Activated T-cell treated with anti-CD3 and anti-CD28 coated beads, Interleukin-2, amount 50 U/mL, for 24 hours (primary cell): ENCODE data around the gene TAF3.
"Not testable (repeated sequence)": the region's sequence is repeated elsewhere in the genome, so short reads cannot be mapped to it uniquely, and the experiment has no call there.

Source experiments
- DNase-seq: peaks from one replicate; pipeline ENCODE4 v3.0.0-alpha.2; 2020
- H3K27ac Mint-ChIP-seq: 2 replicates; pipeline ENCODE4 v1.8.0; 2020; ENCODE audit warnings: mild to moderate bottlenecking, mixed read lengths
- H3K27me3 Mint-ChIP-seq: 2 replicates; pipeline ENCODE4 v1.8.0; 2020; ENCODE audit warnings: mixed read lengths
- H3K36me3 Mint-ChIP-seq: 2 replicates; pipeline ENCODE4 v1.8.0; 2020; ENCODE audit warnings: low read depth, mixed read lengths
- H3K4me1 Mint-ChIP-seq: 2 replicates; pipeline ENCODE4 v1.8.0; 2020; ENCODE audit warnings: low read depth, mixed read lengths
- H3K4me3 Mint-ChIP-seq: 2 replicates; pipeline ENCODE4 v1.8.0; 2020; ENCODE audit warnings: mild to moderate bottlenecking, moderate library complexity, mixed read lengths
- H3K9me3 Mint-ChIP-seq: 2 replicates; pipeline ENCODE4 v1.8.0; 2020; ENCODE audit warnings: mixed read lengths

Gene TAF3

GRCh38 chr10:7818295-7819120 lies at the start of gene TAF3:
Gene TAF3, plus strand, starts transcription at chr10:7818505. Its CDS starts 205 bp downstream, at chr10:7818710.
- Mint-ChIP-seq H3K4me3 (peak within 1 kb of the TSS; percentile 91), H3K27me3 (no peaks in the 10 kb centered on the region), H3K4me1 (peaks cover 33% of the 10 kb centered on the region), H3K36me3 (peaks cover 36% of the 10 kb centered on the region), H3K27ac (peak within 1 kb of the TSS; percentile 92), H3K9me3 (no peaks in the 10 kb centered on the region)
- peak; percentile 96 for DNase-seq

- no peaks in the 10 kb centered on the region for H3K4me1 Mint-ChIP-seq
- no peaks in the 10 kb centered on the region for H3K9me3 Mint-ChIP-seq
- H3K27ac Mint-ChIP-seq, result no peak overlapping the region
- no peaks in the 10 kb centered on the region for H3K27me3 Mint-ChIP-seq
- DNase-seq, result no peak
- no peak overlapping the region for H3K4me3 Mint-ChIP-seq
- H3K36me3 Mint-ChIP-seq, result peaks cover 92% of the 10 kb centered on the region
These were observed 44.2 kb upstream of the TAF3 start for GRCh38 chr10:7773845-7774801.

- Mint-ChIP-seq H3K4me1 (peaks cover 8% of the 10 kb centered on the region), H3K4me3 (no peak overlapping the region), H3K36me3 (peaks cover 88% of the 10 kb centered on the region), H3K27ac (no peak overlapping the region), H3K27me3 (no peaks in the 10 kb centered on the region), H3K9me3 (no peaks in the 10 kb centered on the region)
- no peak for DNase-seq
These were observed 41.5 kb upstream of the TAF3 start for GRCh38 chr10:7776777-7777176.

GRCh38 chr10:7782194-7782593 lies 36.1 kb upstream of the TAF3 start:
- H3K27ac Mint-ChIP-seq, DNase-seq, H3K4me3 Mint-ChIP-seq, H3K9me3 Mint-ChIP-seq, H3K27me3 Mint-ChIP-seq: not testable (repeated sequence)
- Mint-ChIP-seq H3K4me1 (peaks cover 30% of the 10 kb centered on the region), H3K36me3 (peaks cover 64% of the 10 kb centered on the region)

GRCh38 chr10:7786430-7786829 lies 31.9 kb upstream of the TAF3 start:
- Mint-ChIP-seq H3K27ac (peak overlapping the region; percentile 24), H3K4me3 (no peak overlapping the region), H3K36me3 (peaks cover 49% of the 10 kb centered on the region)

GRCh38 chr10:7787150-7787856 lies 31.0 kb upstream of the TAF3 start:
- no peak for DNase-seq
- Mint-ChIP-seq H3K4me1 (peaks cover 48% of the 10 kb centered on the region), H3K27ac (no peak overlapping the region), H3K4me3 (no peak overlapping the region), H3K27me3 (no peaks in the 10 kb centered on the region), H3K9me3 (no peaks in the 10 kb centered on the region), H3K36me3 (peaks cover 57% of the 10 kb centered on the region)

More at GRCh38 chr10:7786430-7786829, 31.9 kb upstream of the TAF3 start:
- Mint-ChIP-seq H3K27me3 (no peaks in the 10 kb centered on the region), H3K4me1 (peaks cover 40% of the 10 kb centered on the region), H3K9me3 (no peaks in the 10 kb centered on the region)
- no peak for DNase-seq

- Mint-ChIP-seq H3K27ac (no peak within 1 kb of the TSS), H3K27me3 (no peaks in the 10 kb centered on the region), H3K4me1 (peaks cover 55% of the 10 kb centered on the region), H3K36me3 (peaks cover 61% of the 10 kb centered on the region), H3K9me3 (no peaks in the 10 kb centered on the region), H3K4me3 (no peak within 1 kb of the TSS)
- DNase-seq, result peak; percentile 98
These were observed 30.3 kb upstream of the TAF3 start, which contains the start of the genes ATP5F1C and KIN for GRCh38 chr10:7787857-7788638. Gene ATP5F1C, plus strand, starts transcription at chr10:7788177. Its CDS starts 31 bp downstream, at chr10:7788208. Gene KIN, minus strand, starts transcription at chr10:7787993. Its CDS starts 60 bp downstream, at chr10:7787933.

GRCh38 chr10:7788639-7789286 lies 29.5 kb upstream of the TAF3 start:
- H3K27me3 Mint-ChIP-seq, result no peaks in the 10 kb centered on the region
- peaks cover 55% of the 10 kb centered on the region for H3K4me1 Mint-ChIP-seq
- no peak for DNase-seq
- H3K36me3 Mint-ChIP-seq, result peaks cover 60% of the 10 kb centered on the region
- no peak overlapping the region for H3K4me3 Mint-ChIP-seq
- no peaks in the 10 kb centered on the region for H3K9me3 Mint-ChIP-seq
- H3K27ac Mint-ChIP-seq, result no peak overlapping the region

- DNase-seq, result no peak
- H3K36me3 Mint-ChIP-seq, result peaks cover 62% of the 10 kb centered on the region
- peak overlapping the region; percentile 30 for H3K27ac Mint-ChIP-seq
- peaks cover 57% of the 10 kb centered on the region for H3K4me1 Mint-ChIP-seq
- no peaks in the 10 kb centered on the region for H3K27me3 Mint-ChIP-seq
- H3K9me3 Mint-ChIP-seq, result no peaks in the 10 kb centered on the region
- H3K4me3 Mint-ChIP-seq, result no peak overlapping the region
These were observed 28.9 kb upstream of the TAF3 start for GRCh38 chr10:7789390-7789789.

- Mint-ChIP-seq H3K4me1 (peaks cover 68% of the 10 kb centered on the region), H3K36me3 (peaks cover 80% of the 10 kb centered on the region), H3K4me3 (no peak overlapping the region), H3K27ac (peak overlapping the region; percentile 3), H3K27me3 (no peaks in the 10 kb centered on the region), H3K9me3 (no peaks in the 10 kb centered on the region)
- no peak for DNase-seq
These were observed 25.8 kb upstream of the TAF3 start for GRCh38 chr10:7792541-7792940.

GRCh38 chr10:7794251-7795026 lies 23.9 kb upstream of the TAF3 start:
- no peak overlapping the region for H3K4me3 Mint-ChIP-seq
- H3K9me3 Mint-ChIP-seq, result no peaks in the 10 kb centered on the region
- H3K27me3 Mint-ChIP-seq, result no peaks in the 10 kb centered on the region
- no peak overlapping the region for H3K27ac Mint-ChIP-seq
- H3K36me3 Mint-ChIP-seq, result peaks cover 90% of the 10 kb centered on the region
- peaks cover 69% of the 10 kb centered on the region for H3K4me1 Mint-ChIP-seq
- DNase-seq, result no peak

- Mint-ChIP-seq H3K36me3 (peaks cover 92% of the 10 kb centered on the region), H3K4me3 (no peak overlapping the region), H3K27ac (peak overlapping the region; percentile 38), H3K4me1 (peaks cover 61% of the 10 kb centered on the region), H3K27me3 (no peaks in the 10 kb centered on the region), H3K9me3 (no peaks in the 10 kb centered on the region)
- no peak for DNase-seq
These were observed 22.7 kb upstream of the TAF3 start for GRCh38 chr10:7795605-7796004.
